ENCODE results near the gene PLSCR5. TPM values are rescaled to one million over a fixed set of nuclear protein-coding genes. Genes with fewer than 3 reads are reported as not detected.
A peak's percentile ranks its signal among the peaks of the same experiment; 100 is the strongest.

PLSCR5 gene
- total and polyA plus RNA-seq, 2 donors (not counting 3 experiments of a cell fraction or from before 2014, with no cell fraction given) = not detected

DNA sequence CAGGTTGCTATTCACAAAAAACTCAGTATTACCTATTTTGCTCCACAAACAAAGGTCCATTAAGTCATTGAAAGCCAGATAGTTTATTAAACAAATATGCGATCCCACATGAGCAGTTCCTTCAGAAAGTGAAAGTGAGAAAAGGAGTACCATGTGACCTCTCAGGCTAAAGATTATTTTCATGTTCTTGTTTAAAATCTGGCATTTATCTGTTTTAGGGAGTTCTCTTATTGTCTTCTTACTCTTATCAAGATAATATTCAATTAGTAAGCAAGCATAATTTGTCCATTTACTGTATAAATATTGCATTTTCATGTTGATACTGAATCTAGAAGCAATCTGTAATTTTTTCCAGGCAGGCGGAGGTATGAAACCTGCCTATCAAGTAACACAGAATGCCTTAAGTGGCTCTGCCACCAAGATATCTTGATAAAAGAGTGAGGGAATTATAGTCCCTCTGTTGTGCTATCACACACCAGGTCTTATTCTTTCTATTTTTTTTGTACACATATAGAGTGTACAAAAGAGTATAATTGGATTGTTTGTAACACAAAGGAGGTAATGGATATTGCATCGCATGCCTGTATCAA is 20.1 kb upstream of the PLSCR5 start:
- ChIA-PET POLR2A (no interaction called here), CTCF (no interaction called here)
- peak overlapping the region; percentile 97 for H3K4me2 ChIP-seq (ENCODE audit: insufficient read depth, low read length)
- no peak for TF ChIP-seq JUN (IDR thresholded peaks at IDR 0.05; ENCODE audit: borderline replicate concordance, insufficient read depth, insufficient read length, low read depth)
- no peak for TF ChIP-seq MYC (IDR thresholded peaks at IDR 0.05; ENCODE audit: low read depth, low read length)
- TF ChIP-seq, protein P1, sequence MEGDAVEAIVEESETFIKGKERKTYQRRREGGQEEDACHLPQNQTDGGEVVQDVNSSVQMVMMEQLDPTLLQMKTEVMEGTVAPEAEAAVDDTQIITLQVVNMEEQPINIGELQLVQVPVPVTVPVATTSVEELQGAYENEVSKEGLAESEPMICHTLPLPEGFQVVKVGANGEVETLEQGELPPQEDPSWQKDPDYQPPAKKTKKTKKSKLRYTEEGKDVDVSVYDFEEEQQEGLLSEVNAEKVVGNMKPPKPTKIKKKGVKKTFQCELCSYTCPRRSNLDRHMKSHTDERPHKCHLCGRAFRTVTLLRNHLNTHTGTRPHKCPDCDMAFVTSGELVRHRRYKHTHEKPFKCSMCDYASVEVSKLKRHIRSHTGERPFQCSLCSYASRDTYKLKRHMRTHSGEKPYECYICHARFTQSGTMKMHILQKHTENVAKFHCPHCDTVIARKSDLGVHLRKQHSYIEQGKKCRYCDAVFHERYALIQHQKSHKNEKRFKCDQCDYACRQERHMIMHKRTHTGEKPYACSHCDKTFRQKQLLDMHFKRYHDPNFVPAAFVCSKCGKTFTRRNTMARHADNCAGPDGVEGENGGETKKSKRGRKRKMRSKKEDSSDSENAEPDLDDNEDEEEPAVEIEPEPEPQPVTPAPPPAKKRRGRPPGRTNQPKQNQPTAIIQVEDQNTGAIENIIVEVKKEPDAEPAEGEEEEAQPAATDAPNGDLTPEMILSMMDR (IDR thresholded peaks at IDR 0.05; ENCODE audit: extremely low read depth in 1 of 2, insufficient read depth in 1 of 2, low read depth in 1 of 2, low read length in 2 of 2) = no peak
- no peak for TF ChIP-seq POLR2AphosphoS5 (IDR thresholded peaks at IDR 0.05; ENCODE audit: insufficient read depth, low read depth, low read length)
- no peak for TF ChIP-seq FOS (IDR thresholded peaks at IDR 0.05; ENCODE audit: borderline replicate concordance, insufficient read depth, low read length)
- no peaks in the 10 kb centered on the region for H4K20me1 ChIP-seq (replicated peaks; ENCODE audit: control insufficient read depth, extremely low read depth, insufficient read depth, low read length)
- H3K79me2 ChIP-seq (ENCODE audit: control insufficient read depth, insufficient read depth, low read length) = no peaks in the 10 kb centered on the region
- dilution Hi-C loops (cut with MboI; ENCODE audit: extremely low pct_ligation_motif_present, low sequenced_read_pairs) (no loop called here), intact Hi-C loops (cut with micrococcal nuclease) (loop anchor here (5.0 kb wide), 1 partner anchor 83 kb away; the partner anchor contains the start of gene PLSCR1)
- peak overlapping the region; percentile 68 for H2AFZ ChIP-seq (ENCODE audit: low read depth, low read length)
- peak overlapping the region in 2 of 3 experiments; percentile 7 to 67 for H3K4me3 ChIP-seq (replicated peaks in 1 of 3; ENCODE audit: insufficient read depth in 1 of 3, low read depth in 1 of 3, low read length in 3 of 3)
- peak; percentile 87 for FAIRE-seq
- peaks cover 18% of the 10 kb centered on the region for H3K4me1 ChIP-seq (ENCODE audit: control insufficient read depth, extremely low read depth, insufficient read depth, low read length)
- H3K27ac ChIP-seq (ENCODE audit: insufficient read depth, low read depth, low read length) = peak overlapping the region; percentile 48
- no peaks in the 10 kb centered on the region for H3K9me3 ChIP-seq (replicated peaks; ENCODE audit: control insufficient read depth, insufficient read depth, low read length)
- H3K9me1 ChIP-seq (replicated peaks; ENCODE audit: control insufficient read depth, extremely low read depth, insufficient read depth, low read length) = no peaks in the 10 kb centered on the region
- BruUV-seq (replicated peaks) = no TSS peak
- H3K36me3 ChIP-seq (ENCODE audit: control insufficient read depth in 2 of 2, extremely low read depth in 1 of 2, insufficient read depth in 2 of 2, low read length in 2 of 2) = no peaks in the 10 kb centered on the region
- DNase-seq (ENCODE audit: low read depth, low spot score) = peak; percentile 66
- peak overlapping the region; percentile 53 for H3K9ac ChIP-seq (replicated peaks; ENCODE audit: extremely low read depth, insufficient read depth, low read length)
- no peaks in the 10 kb centered on the region for H3K27me3 ChIP-seq (ENCODE audit: control insufficient read depth in 2 of 2, insufficient read depth in 2 of 2, low read length in 2 of 2)

Measured in endothelial cell of umbilical vein (primary cell).